Stomach smooth muscle (tissue), 2 donors: ENCODE measurements around the gene SHISA6.
"Not testable (repeated sequence)": the region's sequence is repeated elsewhere in the genome, so short reads cannot be mapped to it uniquely, and the experiment has no call there.

ENCODE experiments used
- H3K27ac ChIP-seq: one replicate; pipeline ENCODE4 v1.7.0; 2013; ENCODE audit warnings: mild to moderate bottlenecking, low read length, inconsistent platforms
- H3K27me3 ChIP-seq, 2 donors: one replicate each; pipeline ENCODE4 v1.7.0; 2013; ENCODE audit warnings: low read length in 2 of 2; ENCODE audit not compliant: insufficient read depth in 2 of 2, control insufficient read depth in 1 of 2
- H3K36me3 ChIP-seq, 2 donors: one replicate each; pipeline ENCODE4 v1.7.0; 2013; ENCODE audit warnings: low read length in 2 of 2; ENCODE audit not compliant: control insufficient read depth in 2 of 2, insufficient read depth in 2 of 2
- H3K4me1 ChIP-seq: one replicate; pipeline ENCODE4 v1.7.0; 2013; ENCODE audit warnings: low read length; ENCODE audit not compliant: control insufficient read depth, insufficient read depth
- H3K4me3 ChIP-seq, 2 donors: one replicate each; pipeline ENCODE4 v1.7.0; 2013; ENCODE audit warnings: low read length in 2 of 2
- H3K9ac ChIP-seq, 2 donors: one replicate each; pipeline ENCODE4 v1.7.0; 2013; ENCODE audit warnings: low read length in 2 of 2, mild to moderate bottlenecking in 1 of 2
- H3K9me3 ChIP-seq, 2 donors: one replicate each; pipeline ENCODE4 v1.7.0; 2013; ENCODE audit warnings: low read length in 2 of 2; ENCODE audit not compliant: control insufficient read depth in 2 of 2
- donor health status: healthy.
- donor health status: Pancreatic carcinoma.

Gene SHISA6

GRCh38 chr17:11300738-11301137 is 59.7 kb downstream of the SHISA6 start:
- H3K36me3 ChIP-seq = no peaks in the 10 kb centered on the region
- no peaks in the 10 kb centered on the region for H3K27me3 ChIP-seq
- H3K4me3 ChIP-seq = no peak overlapping the region
- H3K9ac ChIP-seq = no peak overlapping the region
- no peaks in the 10 kb centered on the region for H3K9me3 ChIP-seq
- H3K4me1 ChIP-seq = no peaks in the 10 kb centered on the region
- no peak overlapping the region for H3K27ac ChIP-seq

- H3K27me3 ChIP-seq, H3K36me3 ChIP-seq, H3K4me1 ChIP-seq, H3K9me3 ChIP-seq, H3K9ac ChIP-seq, H3K4me3 ChIP-seq, H3K27ac ChIP-seq: not testable (repeated sequence)
Measured at GRCh38 chr17:11301874-11302273, 60.9 kb downstream of the SHISA6 start.

GRCh38 chr17:11302401-11303186 is 61.6 kb downstream of the SHISA6 start:
- H3K27me3 ChIP-seq = no peaks in the 10 kb centered on the region
- no peak overlapping the region for H3K27ac ChIP-seq
- peaks cover 0 to 4% of the 10 kb centered on the region in 2 donors for H3K9me3 ChIP-seq
- no peaks in the 10 kb centered on the region for H3K36me3 ChIP-seq
- no peak overlapping the region for H3K9ac ChIP-seq
- H3K4me3 ChIP-seq = no peak overlapping the region
- no peaks in the 10 kb centered on the region for H3K4me1 ChIP-seq

GRCh38 chr17:11303773-11304394 is 62.9 kb downstream of the SHISA6 start:
- Histone ChIP-seq H3K27ac (no peak overlapping the region), H3K9me3 (peaks cover 0 to 4% of the 10 kb centered on the region in 2 donors), H3K9ac (no peak overlapping the region), H3K4me1 (no peaks in the 10 kb centered on the region), H3K4me3 (no peak overlapping the region), H3K27me3 (no peaks in the 10 kb centered on the region), H3K36me3 (no peaks in the 10 kb centered on the region)

- no peaks in the 10 kb centered on the region for H3K4me1 ChIP-seq
- no peaks in the 10 kb centered on the region for H3K27me3 ChIP-seq
- no peaks in the 10 kb centered on the region for H3K36me3 ChIP-seq
- no peak overlapping the region for H3K27ac ChIP-seq
- H3K9me3 ChIP-seq = peaks cover 0 to 4% of the 10 kb centered on the region in 2 donors
- H3K9ac ChIP-seq = no peak overlapping the region
- H3K4me3 ChIP-seq = no peak overlapping the region
Measured at GRCh38 chr17:11304568-11304967, 63.6 kb downstream of the SHISA6 start.

GRCh38 chr17:11305524-11305923 is 64.5 kb downstream of the SHISA6 start:
- Histone ChIP-seq H3K9me3 (peaks cover 0 to 4% of the 10 kb centered on the region in 2 donors), H3K27ac (no peak overlapping the region), H3K36me3 (no peaks in the 10 kb centered on the region), H3K4me1 (no peaks in the 10 kb centered on the region), H3K9ac (no peak overlapping the region), H3K27me3 (no peaks in the 10 kb centered on the region), H3K4me3 (no peak overlapping the region)

- H3K4me3 ChIP-seq = no peak overlapping the region
- H3K27ac ChIP-seq = no peak overlapping the region
- no peaks in the 10 kb centered on the region for H3K36me3 ChIP-seq
- H3K27me3 ChIP-seq = no peaks in the 10 kb centered on the region
- H3K4me1 ChIP-seq = no peaks in the 10 kb centered on the region
- peaks cover 0 to 4% of the 10 kb centered on the region in 2 donors for H3K9me3 ChIP-seq
- H3K9ac ChIP-seq = no peak overlapping the region
Measured at GRCh38 chr17:11308531-11308930, 67.5 kb downstream of the SHISA6 start.

GRCh38 chr17:11309033-11309432 is 68.0 kb downstream of the SHISA6 start:
- Histone ChIP-seq H3K27ac (no peak overlapping the region), H3K4me3 (no peak overlapping the region), H3K36me3 (no peaks in the 10 kb centered on the region), H3K9ac (no peak overlapping the region), H3K27me3 (no peaks in the 10 kb centered on the region), H3K4me1 (no peaks in the 10 kb centered on the region), H3K9me3 (peaks cover 0 to 4% of the 10 kb centered on the region in 2 donors)

GRCh38 chr17:11309850-11310249 is 68.8 kb downstream of the SHISA6 start:
- Histone ChIP-seq H3K27ac (no peak overlapping the region), H3K4me1 (no peaks in the 10 kb centered on the region), H3K9me3 (peaks cover 0 to 4% of the 10 kb centered on the region in 2 donors), H3K9ac (no peak overlapping the region), H3K36me3 (no peaks in the 10 kb centered on the region), H3K27me3 (no peaks in the 10 kb centered on the region), H3K4me3 (no peak overlapping the region)

- not testable (repeated sequence) for H3K27me3 ChIP-seq, H3K27ac ChIP-seq, H3K9ac ChIP-seq, H3K4me3 ChIP-seq, H3K36me3 ChIP-seq, H3K9me3 ChIP-seq, H3K4me1 ChIP-seq
Measured at GRCh38 chr17:11316451-11316850, 75.4 kb downstream of the SHISA6 start.

- Histone ChIP-seq H3K27ac (no peak overlapping the region), H3K27me3 (no peaks in the 10 kb centered on the region), H3K9ac (no peak overlapping the region), H3K4me1 (no peaks in the 10 kb centered on the region), H3K36me3 (no peaks in the 10 kb centered on the region), H3K9me3 (peaks cover 0 to 3% of the 10 kb centered on the region in 2 donors), H3K4me3 (no peak overlapping the region)
Measured at GRCh38 chr17:11318207-11318606, 77.2 kb downstream of the SHISA6 start.
